Brain microvascular endothelial cell (primary cell): ENCODE data around the gene SCGB1A1.

Experiments used
- DNase-seq: peaks from one replicate; pipeline ENCODE4 v3.0.0-alpha.2; 2020
- H3K27ac ChIP-seq: fragments of 250-450 bp; sonication (Bioruptor Pico); 2 replicates; pipeline ENCODE4 v1.5.1; 2020; ENCODE audit warnings: mild to moderate bottlenecking, moderate library complexity
- H3K27me3 ChIP-seq: fragments of 250-450 bp; sonication (Bioruptor Pico); replicated peaks from 2 replicates; pipeline ENCODE4 v1.5.1; 2020; ENCODE audit warnings: mild to moderate bottlenecking
- H3K36me3 ChIP-seq: fragments of 250-450 bp; sonication (Bioruptor Pico); replicated peaks from 2 replicates; pipeline ENCODE4 v1.5.1; 2020; ENCODE audit warnings: mild to moderate bottlenecking
- H3K4me3 ChIP-seq: 2 replicates; pipeline ENCODE4 v1.5.1; 2011; ENCODE audit warnings: low read depth, mild to moderate bottlenecking, control low read depth, low read length, moderate library complexity
- in situ Hi-C: cut with HindIII; loops from 2 replicates; pipeline ENCODE4 v1.10.0; 2017; ENCODE audit warnings: low sequenced_read_pairs, low pct_ligation_motif_present
- TF ChIP-seq, protein P1 (sequence below): IDR thresholded peaks from 2 replicates; pipeline ENCODE4 v1.5.1; 2011; ENCODE audit warnings: low read depth, mild to moderate bottlenecking, moderate library complexity, low read length, control low read depth, inconsistent platforms; ENCODE audit errors: missing control alignments

Gene SCGB1A1

DNA sequence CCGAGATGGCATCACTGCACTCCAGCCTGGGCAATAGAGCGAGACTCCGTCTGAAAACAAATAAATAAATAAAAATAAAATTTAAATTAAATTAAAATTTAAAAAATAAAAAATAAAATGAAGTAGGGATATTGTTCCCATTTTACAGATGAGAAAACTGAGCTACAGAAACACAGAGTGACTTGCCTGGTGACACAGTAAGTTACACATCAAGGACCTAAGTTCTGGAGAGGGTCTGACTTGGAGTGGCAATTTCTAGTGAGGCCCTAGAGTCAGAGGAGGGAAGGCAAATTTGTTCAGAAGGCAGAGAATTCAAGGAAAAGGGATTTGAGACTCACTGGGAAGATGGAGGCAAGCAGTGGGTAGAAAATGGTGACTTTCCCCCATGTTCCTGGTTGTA is 2.0 kb downstream of the SCGB1A1 start:
- TF ChIP-seq, protein P1, sequence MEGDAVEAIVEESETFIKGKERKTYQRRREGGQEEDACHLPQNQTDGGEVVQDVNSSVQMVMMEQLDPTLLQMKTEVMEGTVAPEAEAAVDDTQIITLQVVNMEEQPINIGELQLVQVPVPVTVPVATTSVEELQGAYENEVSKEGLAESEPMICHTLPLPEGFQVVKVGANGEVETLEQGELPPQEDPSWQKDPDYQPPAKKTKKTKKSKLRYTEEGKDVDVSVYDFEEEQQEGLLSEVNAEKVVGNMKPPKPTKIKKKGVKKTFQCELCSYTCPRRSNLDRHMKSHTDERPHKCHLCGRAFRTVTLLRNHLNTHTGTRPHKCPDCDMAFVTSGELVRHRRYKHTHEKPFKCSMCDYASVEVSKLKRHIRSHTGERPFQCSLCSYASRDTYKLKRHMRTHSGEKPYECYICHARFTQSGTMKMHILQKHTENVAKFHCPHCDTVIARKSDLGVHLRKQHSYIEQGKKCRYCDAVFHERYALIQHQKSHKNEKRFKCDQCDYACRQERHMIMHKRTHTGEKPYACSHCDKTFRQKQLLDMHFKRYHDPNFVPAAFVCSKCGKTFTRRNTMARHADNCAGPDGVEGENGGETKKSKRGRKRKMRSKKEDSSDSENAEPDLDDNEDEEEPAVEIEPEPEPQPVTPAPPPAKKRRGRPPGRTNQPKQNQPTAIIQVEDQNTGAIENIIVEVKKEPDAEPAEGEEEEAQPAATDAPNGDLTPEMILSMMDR = no peak
- H3K4me3 ChIP-seq = no peak overlapping the region
- no peaks in the 10 kb centered on the region for H3K27me3 ChIP-seq
- no peak overlapping the region for H3K27ac ChIP-seq
- in situ Hi-C loops = no loop called here
- no peaks in the 10 kb centered on the region for H3K36me3 ChIP-seq
- DNase-seq = no peak

DNA sequence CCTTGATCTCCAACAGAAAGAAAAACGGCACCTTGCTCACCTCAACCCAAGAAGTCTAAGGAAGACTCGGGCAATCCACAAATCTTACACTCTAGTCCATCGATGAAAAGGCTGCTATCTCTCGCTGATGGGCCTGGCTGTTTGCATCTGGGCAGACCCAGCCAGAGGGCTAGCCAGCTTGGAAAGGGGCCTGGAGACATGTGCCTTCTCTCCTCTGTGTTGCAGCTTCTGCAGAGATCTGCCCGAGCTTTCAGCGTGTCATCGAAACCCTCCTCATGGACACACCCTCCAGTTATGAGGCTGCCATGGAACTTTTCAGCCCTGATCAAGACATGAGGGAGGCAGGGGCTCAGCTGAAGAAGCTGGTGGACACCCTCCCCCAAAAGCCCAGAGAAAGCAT is 3.2 kb downstream of the SCGB1A1 start:
- Histone ChIP-seq H3K27ac (no peak overlapping the region), H3K36me3 (no peaks in the 10 kb centered on the region), H3K27me3 (no peaks in the 10 kb centered on the region), H3K4me3 (no peak overlapping the region)
- DNase-seq = no peak
- in situ Hi-C loops = no loop called here
- TF ChIP-seq, protein P1 = no peak

DNA sequence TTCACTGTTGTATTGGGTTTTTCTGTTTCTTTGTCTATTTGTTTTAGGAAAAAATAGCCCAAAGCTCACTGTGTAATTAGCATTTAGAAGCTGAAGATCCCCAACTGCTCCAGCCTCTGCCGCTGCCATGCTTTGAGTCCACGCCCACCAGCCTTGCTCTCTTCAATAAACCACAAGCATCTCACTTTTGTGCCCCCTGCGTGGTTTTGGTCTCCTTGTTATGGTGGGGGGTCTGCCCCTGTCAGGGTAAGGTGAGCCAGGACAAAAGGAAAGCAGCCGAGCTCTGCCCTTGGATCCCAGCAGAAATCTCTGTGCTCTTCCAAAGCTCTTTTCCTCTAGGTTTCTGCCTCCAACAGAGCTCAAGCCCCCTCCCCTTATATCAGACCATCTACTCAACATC is 4.2 kb downstream of the SCGB1A1 start:
- no peak for DNase-seq
- TF ChIP-seq, protein P1 = no peak
- in situ Hi-C loops = no loop called here
- Histone ChIP-seq H3K27me3 (no peaks in the 10 kb centered on the region), H3K36me3 (no peaks in the 10 kb centered on the region), H3K4me3 (no peak overlapping the region), H3K27ac (no peak overlapping the region)

DNA sequence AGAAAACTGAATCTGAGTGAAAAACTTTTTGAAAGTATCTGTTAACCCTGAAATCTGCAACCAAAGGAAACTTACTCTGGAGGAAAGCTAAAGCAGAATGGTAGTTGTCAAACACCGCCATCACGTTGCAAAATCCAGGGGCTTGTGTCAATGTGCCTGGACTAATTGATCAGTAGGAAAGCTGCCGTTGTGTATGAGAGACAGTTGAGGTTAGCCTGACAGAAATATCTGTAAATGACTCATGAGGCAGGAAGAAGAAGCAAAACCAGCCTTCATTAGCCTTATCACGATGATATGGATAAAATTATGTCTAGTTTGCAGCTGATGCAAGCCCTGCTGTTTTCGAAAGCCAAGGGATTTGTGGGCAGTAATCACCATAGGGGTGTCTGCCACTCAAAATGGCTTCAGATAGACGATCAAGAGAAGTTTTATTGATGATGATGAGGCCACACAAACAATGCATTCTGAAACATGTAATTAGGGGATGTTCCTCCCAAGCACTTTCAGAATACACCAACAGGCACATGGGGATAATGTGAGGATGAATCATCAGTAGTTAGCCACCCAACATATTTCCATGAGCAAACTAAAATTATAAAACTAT is 8.9 kb downstream of the SCGB1A1 start:
- peak; percentile 30 for DNase-seq
- Histone ChIP-seq H3K27me3 (no peaks in the 10 kb centered on the region), H3K36me3 (no peaks in the 10 kb centered on the region), H3K27ac (peak overlapping the region; percentile 13), H3K4me3 (no peak overlapping the region)
- in situ Hi-C loops = no loop called here
- TF ChIP-seq, protein P1 = no peak

DNA sequence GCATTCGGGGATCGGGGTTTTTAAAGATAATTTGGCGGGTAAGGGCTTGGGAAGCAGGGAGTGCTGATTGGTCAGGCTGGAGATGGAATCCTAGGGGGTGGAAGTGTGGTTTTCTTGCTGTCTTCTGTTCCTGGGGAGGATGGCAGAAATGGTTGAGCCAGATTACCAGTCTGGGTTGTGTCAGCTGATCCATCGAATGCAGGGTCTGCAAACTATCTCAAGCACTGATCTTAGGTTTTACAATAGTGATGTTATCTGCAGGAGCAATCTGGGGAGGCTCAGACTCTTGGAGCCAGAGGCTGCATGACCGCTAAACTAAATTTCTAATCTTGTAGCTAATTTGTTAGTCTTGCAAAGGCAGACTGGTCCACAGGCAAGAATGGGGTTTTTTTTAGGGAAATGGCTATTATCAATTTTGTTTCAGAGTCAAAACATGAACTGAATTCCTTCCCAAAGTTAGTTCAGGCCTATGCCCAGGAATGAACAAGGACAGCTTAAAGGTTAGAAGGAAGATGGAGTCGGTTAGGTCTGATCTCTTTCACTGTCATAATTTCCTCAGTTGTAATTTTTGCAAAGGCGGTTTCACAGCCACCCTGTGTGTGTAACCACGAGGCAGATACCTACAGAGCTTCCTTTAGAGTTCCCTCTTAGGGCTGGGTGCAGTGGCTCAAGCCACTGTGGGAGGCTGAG is 10.2 kb downstream of the SCGB1A1 start:
- H3K36me3 ChIP-seq = no peaks in the 10 kb centered on the region
- no peaks in the 10 kb centered on the region for H3K27me3 ChIP-seq
- TF ChIP-seq, protein P1 = no peak
- no peak overlapping the region for H3K4me3 ChIP-seq
- in situ Hi-C loops = no loop called here
- DNase-seq = no peak
- no peak overlapping the region for H3K27ac ChIP-seq
